CD14-positive monocyte (primary cell): Measurements from ENCODE around the gene TMEM117. TPM values are rescaled to one million over a fixed set of nuclear protein-coding genes. Genes with fewer than 3 reads are reported as not detected.

Source experiments
- DNase-seq, 3 donors: peaks; one replicate each; pipeline ENCODE4 v3.0.0-alpha.2; 2011 to 2022
- H2AFZ ChIP-seq: 2 replicates; pipeline ENCODE4 v1.6.0; 2012; ENCODE audit warnings: mild to moderate bottlenecking, low read depth, low read length, inconsistent platforms; ENCODE audit not compliant: insufficient read depth, poor library complexity, severe bottlenecking
- H3K27ac ChIP-seq, 2 donors: 1 replicate in 1 of 2; 2 replicates in 1 of 2; pipeline ENCODE4 v1.5.1; 2012 to 2013; ENCODE audit warnings: low read length in 2 of 2, control low read depth in 1 of 2, inconsistent platforms in 1 of 2, low read depth in 1 of 2, mild to moderate bottlenecking in 1 of 2
- H3K27me3 ChIP-seq, 2 donors: one replicate each; pipeline versions ENCODE4 v1.6.0 to v1.6.1; 2011 to 2013; ENCODE audit warnings: low read length in 2 of 2; ENCODE audit not compliant: control insufficient read depth in 2 of 2, insufficient read depth in 2 of 2
- H3K36me3 ChIP-seq, 2 donors: replicated peaks in 1 of 2; 1 replicate in 1 of 2; 2 replicates in 1 of 2; pipeline versions ENCODE4 v1.5.1 to v1.6.1; 2012 to 2013; ENCODE audit warnings: low read length in 2 of 2, control low read depth in 1 of 2, inconsistent platforms in 1 of 2, mild to moderate bottlenecking in 1 of 2; ENCODE audit not compliant: insufficient read depth in 2 of 2, control insufficient read depth in 1 of 2
- H3K4me1 ChIP-seq, 2 donors: 1 replicate in 1 of 2; 2 replicates in 1 of 2; pipeline versions ENCODE4 v1.5.1 to v1.6.1; 2012 to 2013; ENCODE audit warnings: low read length in 2 of 2, control low read depth in 1 of 2, inconsistent platforms in 1 of 2, mild to moderate bottlenecking in 1 of 2, moderate library complexity in 1 of 2; ENCODE audit not compliant: insufficient read depth in 2 of 2, control insufficient read depth in 1 of 2
- H3K4me2 ChIP-seq: replicated peaks from 2 replicates; pipeline ENCODE3; 2012; ENCODE audit warnings: low read length, moderate library complexity, mild to moderate bottlenecking; ENCODE audit not compliant: poor library complexity, severe bottlenecking; ENCODE audit errors: extremely low read depth
- H3K4me3 ChIP-seq, 3 experiments: fragments of 200-600 bp in 1 of 3; sonication (generic) in 1 of 3; replicated peaks in 1 of 3; 1 replicate in 2 of 3; 2 replicates in 1 of 3; pipeline ENCODE4 v1.5.1; 2011 to 2013; ENCODE audit warnings: low read length in 3 of 3, mild to moderate bottlenecking in 3 of 3, control low read depth in 2 of 3, low read depth in 2 of 3, inconsistent platforms in 1 of 3, moderate library complexity in 1 of 3
- H3K79me2 ChIP-seq: 2 replicates; pipeline ENCODE4 v1.6.0; 2012; ENCODE audit warnings: mild to moderate bottlenecking, control low read depth, inconsistent platforms, low read length, moderate library complexity; ENCODE audit not compliant: insufficient read depth
- H3K9ac ChIP-seq: 2 replicates; pipeline ENCODE4 v1.6.0; 2017; ENCODE audit warnings: low read length, mild to moderate bottlenecking; ENCODE audit not compliant: insufficient read depth, poor library complexity, severe bottlenecking
- H3K9me3 ChIP-seq, 2 donors: replicated peaks in 1 of 2; 1 replicate in 1 of 2; 2 replicates in 1 of 2; pipeline versions ENCODE4 v1.5.1 to v1.6.1; 2012 to 2013; ENCODE audit warnings: low read length in 2 of 2, control low read depth in 1 of 2; ENCODE audit not compliant: control insufficient read depth in 1 of 2, insufficient read depth in 1 of 2
- H4K20me1 ChIP-seq: 2 replicates; pipeline ENCODE4 v1.6.0; 2012; ENCODE audit warnings: mild to moderate bottlenecking, low read length, control low read depth, moderate library complexity; ENCODE audit not compliant: insufficient read depth
- H3K27ac Mint-ChIP-seq, 7 donors: one replicate each; pipeline ENCODE4 v1.8.0; 2020; ENCODE audit warnings: mild to moderate bottlenecking in 7 of 7, mixed read lengths in 7 of 7, moderate library complexity in 6 of 7, inconsistent platforms in 2 of 7
- H3K27me3 Mint-ChIP-seq, 3 donors: one replicate each; pipeline ENCODE4 v1.8.0; 2021 to 2022; ENCODE audit warnings: low read depth in 3 of 3, mild to moderate bottlenecking in 3 of 3, mixed read lengths in 3 of 3, moderate library complexity in 3 of 3, inconsistent platforms in 1 of 3
- H3K36me3 Mint-ChIP-seq, 2 donors: one replicate each; pipeline ENCODE4 v1.8.0; 2020; ENCODE audit warnings: mixed read lengths in 2 of 2, inconsistent platforms in 1 of 2, mild to moderate bottlenecking in 1 of 2
- H3K4me1 Mint-ChIP-seq: one replicate; pipeline ENCODE4 v1.8.0; 2020; ENCODE audit warnings: mild to moderate bottlenecking, mixed read lengths
- H3K4me3 Mint-ChIP-seq, 2 donors: one replicate each; pipeline ENCODE4 v1.8.0; 2020; ENCODE audit warnings: mild to moderate bottlenecking in 2 of 2, mixed read lengths in 2 of 2, moderate library complexity in 1 of 2
- H3K9me3 Mint-ChIP-seq, 7 donors: one replicate each; pipeline ENCODE4 v1.8.0; 2020 to 2022; ENCODE audit warnings: mixed read lengths in 7 of 7, mild to moderate bottlenecking in 6 of 7, moderate library complexity in 6 of 7, inconsistent platforms in 2 of 7
- WGBS: methylation state at CpG from one replicate; pipeline ENCODE4 v1.1.5; 2013; ENCODE audit warnings: missing lambda C conversion rate; ENCODE audit not compliant: insufficient coverage; 5-methylcytosine and 5-hydroxymethylcytosine counted together
- intact Hi-C, 2 donors: fragments of 100-400 bp; cut with micrococcal nuclease; formaldehyde crosslinking; loops; one replicate each; pipeline versions ENCODE4 v1.15.0 to v1.15.1; 2023
- polyA plus RNA-seq, 3 donors: library from polyadenylated mRNA; depleted of rRNA in 1 of 3; unstranded in 2 of 3; stranded (reverse) in 1 of 3; fragments of 300-500 nt in 2 of 3; fragments of >200 nt in 1 of 3; fragmentation: Illumina TruSeq in 2 of 3; gene quantifications; 1 replicate in 2 of 3; 2 replicates in 1 of 3; pipeline ENCODE4 v1.2.3, GENCODE V29; 2012 to 2021
- TF ChIP-seq, protein P1 (sequence below): fragments of 200-600 bp; IDR thresholded peaks from one replicate; pipeline ENCODE4 v1.8.0; 2022; ENCODE audit warnings: antibody characterized with exemption, mild to moderate bottlenecking

TMEM117 gene
- polyA plus RNA-seq, 3 donors = 0.11 to 0.42 TPM; not detected in 1

GRCh38 chr12:43982544-43982943, 146.7 kb downstream of the TMEM117 start:
- Mint-ChIP-seq H3K4me3 (no peak overlapping the region), H3K9me3 (peaks cover 0 to 7% (median 2%) of the 10 kb centered on the region in 7 donors), H3K36me3 (no peaks in the 10 kb centered on the region), H3K4me1 (no peaks in the 10 kb centered on the region), H3K27me3 (peaks cover 0 to 2% (median 0%) of the 10 kb centered on the region in 3 donors), H3K27ac (no peak overlapping the region)
- H2AFZ ChIP-seq = no peak overlapping the region
- peaks cover 0 to 2% of the 10 kb centered on the region in 2 donors for H3K9me3 ChIP-seq
- H3K36me3 ChIP-seq = no peaks in the 10 kb centered on the region
- H3K4me2 ChIP-seq = no peak overlapping the region
- intact Hi-C loops = no loop called here
- no peak for DNase-seq
- no peaks in the 10 kb centered on the region for H3K79me2 ChIP-seq
- no peak overlapping the region for H3K9ac ChIP-seq
- no CpG with 5 or more reads among the region's 2 CpGs for WGBS
- no peaks in the 10 kb centered on the region for H4K20me1 ChIP-seq
- H3K27me3 ChIP-seq = no peaks in the 10 kb centered on the region
- H3K4me1 ChIP-seq = no peaks in the 10 kb centered on the region
- TF ChIP-seq, protein P1, sequence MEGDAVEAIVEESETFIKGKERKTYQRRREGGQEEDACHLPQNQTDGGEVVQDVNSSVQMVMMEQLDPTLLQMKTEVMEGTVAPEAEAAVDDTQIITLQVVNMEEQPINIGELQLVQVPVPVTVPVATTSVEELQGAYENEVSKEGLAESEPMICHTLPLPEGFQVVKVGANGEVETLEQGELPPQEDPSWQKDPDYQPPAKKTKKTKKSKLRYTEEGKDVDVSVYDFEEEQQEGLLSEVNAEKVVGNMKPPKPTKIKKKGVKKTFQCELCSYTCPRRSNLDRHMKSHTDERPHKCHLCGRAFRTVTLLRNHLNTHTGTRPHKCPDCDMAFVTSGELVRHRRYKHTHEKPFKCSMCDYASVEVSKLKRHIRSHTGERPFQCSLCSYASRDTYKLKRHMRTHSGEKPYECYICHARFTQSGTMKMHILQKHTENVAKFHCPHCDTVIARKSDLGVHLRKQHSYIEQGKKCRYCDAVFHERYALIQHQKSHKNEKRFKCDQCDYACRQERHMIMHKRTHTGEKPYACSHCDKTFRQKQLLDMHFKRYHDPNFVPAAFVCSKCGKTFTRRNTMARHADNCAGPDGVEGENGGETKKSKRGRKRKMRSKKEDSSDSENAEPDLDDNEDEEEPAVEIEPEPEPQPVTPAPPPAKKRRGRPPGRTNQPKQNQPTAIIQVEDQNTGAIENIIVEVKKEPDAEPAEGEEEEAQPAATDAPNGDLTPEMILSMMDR = no peak
- no peak overlapping the region for H3K27ac ChIP-seq
- H3K4me3 ChIP-seq = no peak overlapping the region

DNA sequence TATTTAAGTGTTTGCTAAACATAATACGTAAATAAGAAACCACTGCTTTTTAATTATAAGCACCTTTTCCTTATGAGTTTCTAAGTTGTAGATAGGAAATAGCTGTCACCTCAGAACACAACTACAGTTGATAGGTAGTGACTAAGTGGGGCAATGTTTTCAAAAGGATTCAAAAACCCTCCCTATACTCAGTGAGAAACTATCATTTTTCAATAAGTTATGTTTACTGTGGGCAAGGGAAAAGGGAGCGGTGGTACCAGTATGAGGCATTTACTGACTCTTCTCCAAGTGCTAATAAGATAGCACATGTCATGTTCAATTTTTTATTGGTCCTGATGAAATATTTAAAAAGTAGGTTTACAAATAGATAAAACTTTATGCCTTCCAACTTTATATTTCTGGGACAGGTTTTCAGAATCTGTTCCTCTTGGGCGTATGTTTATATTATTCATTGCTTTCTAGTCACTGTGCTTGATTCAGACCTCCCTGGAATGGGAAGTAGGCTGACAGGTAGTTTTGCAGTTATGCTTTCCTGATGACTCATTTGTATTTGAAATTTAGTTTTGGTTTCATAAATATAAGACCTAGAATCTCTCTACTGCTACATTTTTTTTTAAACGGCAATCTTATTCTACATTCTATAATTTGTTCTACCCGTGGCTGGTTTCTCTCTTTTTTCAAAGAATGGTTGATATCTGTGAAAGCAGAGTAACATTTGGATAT, 153.1 kb downstream of the TMEM117 start:
- H3K4me1 Mint-ChIP-seq = peaks cover 4% of the 10 kb centered on the region
- H3K27ac ChIP-seq = no peak overlapping the region
- no peak overlapping the region for H2AFZ ChIP-seq
- H3K27me3 Mint-ChIP-seq = peaks cover 0 to 4% (median 3%) of the 10 kb centered on the region in 3 donors
- intact Hi-C loops = no loop called here
- H3K9me3 Mint-ChIP-seq = no peaks in the 10 kb centered on the region
- no peak overlapping the region for H3K4me3 ChIP-seq
- no peaks in the 10 kb centered on the region for H3K36me3 ChIP-seq
- H3K27me3 ChIP-seq = no peaks in the 10 kb centered on the region
- no peak overlapping the region for H3K4me3 Mint-ChIP-seq
- no peaks in the 10 kb centered on the region for H3K79me2 ChIP-seq
- WGBS = no CpG with 5 or more reads among the region's 5 CpGs
- DNase-seq = no peak
- H4K20me1 ChIP-seq = no peaks in the 10 kb centered on the region
- H3K27ac Mint-ChIP-seq = no peak overlapping the region
- H3K4me1 ChIP-seq = no peaks in the 10 kb centered on the region
- H3K36me3 Mint-ChIP-seq = no peaks in the 10 kb centered on the region
- no peak overlapping the region for H3K9ac ChIP-seq
- H3K9me3 ChIP-seq = no peaks in the 10 kb centered on the region
- no peak overlapping the region for H3K4me2 ChIP-seq
- TF ChIP-seq, protein P1 = no peak
